SK-N-MC (cell line): Measurements from ENCODE around the gene PHACTR3.

Source experiments
- DNase-seq: peaks from one replicate; pipeline ENCODE4 v3.0.0-alpha.2; 2011; ENCODE audit warnings: low read depth, low spot score
- H3K27ac ChIP-seq: fragments of 200-600 bp; sonication (generic); 2 replicates; pipeline ENCODE4 v1.5.1; 2016; ENCODE audit warnings: mixed run types
- H3K36me3 ChIP-seq: fragments of 200-600 bp; sonication (generic); 2 replicates; pipeline ENCODE4 v1.6.1; 2017; ENCODE audit warnings: antibody characterized with exemption, low read length, mixed read lengths; ENCODE audit not compliant: insufficient read depth
- H3K4me3 ChIP-seq: fragments of 200-600 bp; sonication (generic); 2 replicates; pipeline ENCODE4 v1.5.1; 2016
- H3K9ac ChIP-seq: fragments of 200-600 bp; sonication (generic); 2 replicates; pipeline ENCODE4 v1.8.0; 2017; ENCODE audit warnings: mixed run types, mixed read lengths; ENCODE audit not compliant: insufficient read length
- H3K9me3 ChIP-seq: fragments of 200-600 bp; sonication (generic); 2 replicates; pipeline ENCODE4 v1.6.1; 2017; ENCODE audit warnings: low read depth, mild to moderate bottlenecking, antibody characterized with exemption, low read length, moderate library complexity, mixed read lengths
- EZH2 ChIP-seq: fragments of 200-600 bp; sonication (generic); IDR thresholded peaks from one replicate; pipeline ENCODE4 v1.6.1; 2017; ENCODE audit warnings: antibody characterized with exemption
- FOXP2 ChIP-seq: optimal IDR thresholded peaks from 2 replicates; pipeline ENCODE3; 2011; ENCODE audit warnings: mild to moderate bottlenecking, moderate library complexity; ENCODE audit not compliant: insufficient read depth; ENCODE audit errors: extremely low read length, control extremely low read depth
- POLR2AphosphoS5 ChIP-seq: IDR thresholded peaks from 2 replicates; pipeline ENCODE4 v1.6.1; 2012; ENCODE audit warnings: mild to moderate bottlenecking, low read depth, low read length, borderline replicate concordance

Gene PHACTR3

DNA sequence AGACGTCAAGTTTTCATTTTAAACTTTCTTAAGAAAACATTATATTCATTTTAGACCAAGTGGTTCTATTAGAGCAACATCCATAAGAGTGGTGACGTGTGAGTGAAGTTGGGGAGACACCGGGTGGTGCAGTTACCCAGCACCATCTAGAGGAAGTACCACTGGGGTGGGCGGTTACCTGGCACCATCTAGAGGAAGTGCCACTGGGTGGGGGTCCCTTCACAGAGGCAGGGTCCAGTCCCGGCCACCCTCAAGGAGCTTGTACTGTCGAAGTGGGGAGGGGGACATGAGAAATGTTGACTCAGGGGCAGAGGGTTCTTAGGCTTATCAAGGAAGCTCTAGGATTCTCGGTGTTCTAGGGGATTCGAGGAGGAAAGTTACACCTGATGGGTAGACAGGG is 26.2 kb downstream of the PHACTR3 start:
- TF ChIP-seq EZH2 = no peak
- TF ChIP-seq FOXP2 = no peak
- no peak for TF ChIP-seq POLR2AphosphoS5

DNA sequence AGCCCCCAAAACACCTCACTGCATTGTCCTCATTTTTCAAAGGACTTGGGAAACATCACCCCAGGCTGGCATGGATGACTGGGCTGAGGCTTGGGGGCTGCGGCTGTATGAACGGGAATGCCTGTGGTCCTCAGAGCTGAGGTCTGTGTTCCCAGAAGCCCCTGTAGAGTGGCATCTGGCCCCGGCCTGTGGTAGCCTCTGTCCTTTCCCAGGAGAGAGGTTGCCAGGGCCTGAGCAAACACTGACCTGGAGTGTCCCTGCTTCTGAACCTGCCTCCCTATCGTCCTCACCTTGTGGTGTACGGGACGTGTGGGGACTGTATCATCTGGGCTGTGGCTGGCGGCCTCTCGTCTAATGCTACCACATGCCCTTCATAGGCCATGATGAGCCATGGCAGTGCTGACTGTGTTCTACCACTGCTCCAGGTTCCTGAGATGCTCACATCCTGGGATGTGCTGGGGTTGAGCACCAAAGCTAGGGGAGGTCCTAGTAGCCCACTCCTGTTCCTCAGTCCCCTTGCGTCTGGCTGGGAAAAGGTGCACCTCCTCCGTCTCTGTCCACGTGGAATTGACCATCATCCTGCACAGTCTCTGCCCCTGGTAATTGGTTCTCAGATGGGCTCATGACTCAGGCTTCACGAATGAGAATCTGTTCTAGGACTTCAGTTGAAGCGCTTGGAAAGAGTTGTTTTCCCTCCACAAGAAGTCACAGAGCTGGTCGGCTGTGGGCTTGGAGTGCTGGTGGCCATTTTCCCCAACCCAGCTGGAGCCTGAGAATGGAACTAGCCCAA is 27.6 kb downstream of the PHACTR3 start:
- no peak for DNase-seq
- H3K4me3 ChIP-seq = no peak overlapping the region
- H3K9ac ChIP-seq = no peak overlapping the region
- H3K27ac ChIP-seq = no peak overlapping the region
- H3K9me3 ChIP-seq = no peaks in the 10 kb centered on the region
- TF ChIP-seq EZH2 (no peak), POLR2AphosphoS5 (no peak), FOXP2 (no peak)
- no peaks in the 10 kb centered on the region for H3K36me3 ChIP-seq

More for the DNA sequence above, 26.2 kb downstream of the PHACTR3 start:
- Histone ChIP-seq H3K36me3 (no peaks in the 10 kb centered on the region), H3K9ac (no peak overlapping the region), H3K27ac (no peak overlapping the region), H3K4me3 (no peak overlapping the region), H3K9me3 (no peaks in the 10 kb centered on the region)
- no peak for DNase-seq

DNA sequence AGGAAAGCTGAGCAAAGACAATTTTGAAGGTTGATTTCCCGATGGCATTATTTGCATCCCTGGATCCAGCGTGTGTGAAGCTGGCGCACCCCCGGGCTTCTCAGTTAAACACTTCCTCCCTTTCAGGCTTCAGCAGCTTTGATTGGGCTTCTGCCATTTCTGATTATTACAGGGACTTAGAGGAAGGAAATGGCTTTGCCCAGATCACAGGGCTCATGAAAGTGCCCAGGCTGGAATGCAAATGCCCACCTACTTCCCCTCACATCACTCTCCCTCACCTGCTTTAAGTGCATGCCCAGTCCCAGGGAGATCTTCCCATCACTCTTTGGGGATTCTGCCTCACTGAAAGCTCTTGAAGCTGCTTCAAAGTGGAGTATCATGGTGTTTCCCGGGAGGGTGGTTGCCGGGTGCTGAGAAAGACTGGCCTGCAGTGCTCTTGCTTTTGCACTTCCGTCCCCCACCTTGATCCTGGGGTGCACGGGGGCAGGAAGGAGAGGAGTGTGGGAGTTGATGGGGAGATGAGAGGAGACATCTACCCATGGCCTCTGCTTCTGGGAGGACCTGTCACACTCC is 28.3 kb downstream of the PHACTR3 start:
- DNase-seq = no peak
- no peaks in the 10 kb centered on the region for H3K36me3 ChIP-seq
- no peak overlapping the region for H3K4me3 ChIP-seq
- no peak overlapping the region for H3K27ac ChIP-seq
- no peak overlapping the region for H3K9ac ChIP-seq
- TF ChIP-seq EZH2 = no peak
- no peak for TF ChIP-seq FOXP2
- no peak for TF ChIP-seq POLR2AphosphoS5
- no peaks in the 10 kb centered on the region for H3K9me3 ChIP-seq

GRCh38 chr20:59633656-59634251 is 29.4 kb downstream of the PHACTR3 start:
- no peak for DNase-seq
- Histone ChIP-seq H3K9ac (no peak overlapping the region), H3K27ac (no peak overlapping the region), H3K36me3 (no peaks in the 10 kb centered on the region), H3K9me3 (no peaks in the 10 kb centered on the region), H3K4me3 (no peak overlapping the region)
- no peak for TF ChIP-seq EZH2
- TF ChIP-seq POLR2AphosphoS5 = no peak
- TF ChIP-seq FOXP2 = no peak

- H3K9me3 ChIP-seq = no peaks in the 10 kb centered on the region
- TF ChIP-seq FOXP2 (no peak), POLR2AphosphoS5 (no peak), EZH2 (no peak)
- no peak overlapping the region for H3K9ac ChIP-seq
- no peak overlapping the region for H3K27ac ChIP-seq
- DNase-seq = no peak
- no peak overlapping the region for H3K4me3 ChIP-seq
- H3K36me3 ChIP-seq = no peaks in the 10 kb centered on the region
These were observed 30.2 kb downstream of the PHACTR3 start for GRCh38 chr20:59634435-59635005.

GRCh38 chr20:59636766-59637370 is 32.5 kb downstream of the PHACTR3 start:
- no peak overlapping the region for H3K27ac ChIP-seq
- no peak for TF ChIP-seq POLR2AphosphoS5
- no peak for TF ChIP-seq EZH2
- no peak for TF ChIP-seq FOXP2
- no peak for DNase-seq
- H3K9ac ChIP-seq = no peak overlapping the region
- H3K9me3 ChIP-seq = no peaks in the 10 kb centered on the region
- no peaks in the 10 kb centered on the region for H3K36me3 ChIP-seq
- H3K4me3 ChIP-seq = no peak overlapping the region

- Histone ChIP-seq H3K4me3 (no peak overlapping the region), H3K9ac (no peak overlapping the region), H3K36me3 (no peaks in the 10 kb centered on the region), H3K9me3 (no peaks in the 10 kb centered on the region), H3K27ac (no peak overlapping the region)
- no peak for DNase-seq
- no peak for TF ChIP-seq FOXP2
- TF ChIP-seq POLR2AphosphoS5 = no peak
- TF ChIP-seq EZH2 = no peak
These were observed 35.9 kb downstream of the PHACTR3 start for GRCh38 chr20:59640267-59640666.

GRCh38 chr20:59643615-59644061 is 39.3 kb downstream of the PHACTR3 start:
- TF ChIP-seq FOXP2 (no peak), POLR2AphosphoS5 (no peak)
- no peak for DNase-seq
- Histone ChIP-seq H3K36me3 (no peaks in the 10 kb centered on the region), H3K27ac (no peak overlapping the region), H3K4me3 (no peak overlapping the region), H3K9ac (no peak overlapping the region), H3K9me3 (no peaks in the 10 kb centered on the region)
